Measurements from ENCODE around the gene PALB2. TPM values are rescaled to one million over a fixed set of nuclear protein-coding genes. Genes with fewer than 3 reads are reported as not detected.
A peak's percentile ranks its signal among the peaks of the same experiment; 100 is the strongest.

PALB2 gene
- total and polyA plus RNA-seq, 2 experiments from 2014 or later, result 4.5 to 6.6 TPM

DNA sequence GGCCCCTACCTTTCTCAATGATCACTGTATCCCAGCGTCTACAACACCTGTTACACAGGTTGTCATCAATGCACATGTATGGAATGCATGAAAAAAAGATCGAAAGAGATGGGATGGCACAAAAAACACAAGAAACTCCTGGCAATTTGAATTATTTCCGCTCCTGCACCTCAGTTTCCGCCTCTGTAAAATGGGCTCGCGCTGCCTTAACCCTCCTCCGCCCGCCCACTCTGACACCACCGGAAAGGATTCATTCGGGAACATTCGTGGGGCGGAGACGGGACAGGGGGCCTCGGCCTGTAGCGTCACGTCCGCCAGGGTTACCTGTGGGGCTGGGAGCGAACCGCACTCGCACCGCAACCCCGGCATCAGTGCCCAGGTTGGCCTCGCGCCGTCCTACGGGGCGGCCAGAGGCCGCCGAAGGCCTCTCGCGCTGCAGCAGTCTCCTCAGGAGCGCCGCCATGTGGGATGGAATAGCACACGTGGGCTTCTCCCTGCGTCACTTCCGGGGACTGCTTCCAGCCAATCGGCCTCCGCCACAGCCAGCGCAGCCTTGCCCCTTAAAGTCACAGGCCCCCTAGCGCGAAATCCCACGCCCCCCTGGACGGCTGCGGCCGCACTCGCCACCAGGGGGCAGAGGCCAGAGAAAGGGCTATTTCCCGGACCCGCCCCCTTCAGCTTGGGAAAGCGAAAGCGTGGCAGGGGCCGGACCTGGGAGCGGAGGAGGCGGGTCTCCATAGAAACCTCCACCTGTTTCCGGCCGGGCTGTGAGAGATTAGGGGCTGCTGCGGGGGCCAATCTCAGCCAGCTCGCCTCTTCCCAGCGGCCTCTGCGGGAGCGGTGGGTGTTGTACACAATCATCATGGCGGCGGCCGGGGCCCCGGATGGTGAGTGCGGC, 84.0 kb downstream of the PALB2 start, which contains the start of the genes EARS2 and UBFD1:
TSS of gene EARS2 (minus strand) at position 470 of the 898 bp plus-strand sequence. CDS start at position 463, 7 bp downstream.
TSS of gene UBFD1 (plus strand) at position 847 of the 898 bp plus-strand sequence. CDS start at position 863, 16 bp downstream.
- Histone ChIP-seq H3K79me2 (peaks cover 49% of the 10 kb centered on the region), H3K4me1 (ENCODE audit: insufficient read depth) (peaks cover 20% of the 10 kb centered on the region), H2AFZ (peak within 1 kb of the TSS; percentile 65), H3K36me3 (replicated peaks; ENCODE audit: insufficient read depth, low read depth) (no peaks in the 10 kb centered on the region), H3K4me2 (peak within 1 kb of the TSS; percentile 97), H3K9me2 (replicated peaks; ENCODE audit: insufficient read depth) (no peaks in the 10 kb centered on the region), H3K27me3 (no peaks in the 10 kb centered on the region), H4K20me1 (ENCODE audit: insufficient read depth, poor library complexity, severe bottlenecking) (peaks cover 4% of the 10 kb centered on the region), H3K4me3 (peak within 1 kb of the TSS; percentile 59), H3K27ac (peak within 1 kb of the TSS; percentile 86), H3K9me3 (ENCODE audit: low read depth) (no peaks in the 10 kb centered on the region)
- no peak for TF ChIP-seq EZH2phosphoT487 (IDR thresholded peaks at IDR 0.05; ENCODE audit: low read depth, severe bottlenecking, unreplicated experiment)
- TF ChIP-seq CTCF (IDR thresholded peaks at IDR 0.05; ENCODE audit: poor library complexity), result peak; percentile 99
- WGBS (ENCODE audit: low lambda C conversion rate, missing lambda C conversion rate), result 3% methylated on average over 58 of the region's 65 CpGs
- DNase-seq (ENCODE audit: low spot score), result peak; percentile 99

- DNase-seq (ENCODE audit: low spot score), result no peak
- no peaks in the 10 kb centered on the region for H4K20me1 ChIP-seq (ENCODE audit: insufficient read depth, poor library complexity, severe bottlenecking)
- no peaks in the 10 kb centered on the region for H3K9me3 ChIP-seq (ENCODE audit: low read depth)
- no peaks in the 10 kb centered on the region for H3K36me3 ChIP-seq (replicated peaks; ENCODE audit: insufficient read depth, low read depth)
- no peak overlapping the region for H3K4me3 ChIP-seq
- TF ChIP-seq CTCF (IDR thresholded peaks at IDR 0.05; ENCODE audit: poor library complexity) (no peak), EZH2 (IDR thresholded peaks at IDR 0.05; ENCODE audit: borderline replicate concordance) (no peak), EZH2phosphoT487 (IDR thresholded peaks at IDR 0.05; ENCODE audit: low read depth, severe bottlenecking, unreplicated experiment) (no peak)
- no peaks in the 10 kb centered on the region for H3K9me2 ChIP-seq (replicated peaks; ENCODE audit: insufficient read depth)
- H3K4me1 ChIP-seq (ENCODE audit: insufficient read depth), result peaks cover 20% of the 10 kb centered on the region
- no peak overlapping the region for H2AFZ ChIP-seq
- WGBS (ENCODE audit: low lambda C conversion rate, missing lambda C conversion rate), result 94% methylated on average over 3 of the region's 3 CpGs
- no peak overlapping the region for H3K27ac ChIP-seq
- H3K79me2 ChIP-seq, result peaks cover 28% of the 10 kb centered on the region
- no peak overlapping the region for H3K4me2 ChIP-seq
- no peaks in the 10 kb centered on the region for H3K27me3 ChIP-seq
These were observed 86.6 kb downstream of the PALB2 start for GRCh38 chr16:23554536-23554935.

Other genes with a start within 250 kb of the PALB2 start
- 11.8 and 15.4 TPM in 2 replicates for gene COG7, start 188.1 kb downstream of the PALB2 start, total RNA-seq
- 13.5 and 14.7 TPM in 2 replicates for gene COG7, start 188.1 kb downstream of the PALB2 start, polyA plus RNA-seq
- gene GGA2, start 130.8 kb downstream of the PALB2 start, total RNA-seq, result 42.4 and 56.4 TPM in 2 replicates
- gene GGA2, start 130.8 kb downstream of the PALB2 start, polyA plus RNA-seq, result 73.1 and 76.6 TPM in 2 replicates
- 19.0 and 26.5 TPM in 2 replicates for gene EARS2, start 84.0 kb downstream of the PALB2 start, total RNA-seq
- 23.1 and 25.2 TPM in 2 replicates for gene EARS2, start 84.0 kb downstream of the PALB2 start, polyA plus RNA-seq
- 107 TPM in 2 replicates for gene UBFD1, start 83.6 kb downstream of the PALB2 start, total RNA-seq
- 44.5 and 48.6 TPM in 2 replicates for gene UBFD1, start 83.6 kb downstream of the PALB2 start, polyA plus RNA-seq
- gene NDUFAB1, start 45.0 kb downstream of the PALB2 start, total RNA-seq, result 119 and 135 TPM in 2 replicates
- gene NDUFAB1, start 45.0 kb downstream of the PALB2 start, polyA plus RNA-seq, result 218 and 243 TPM in 2 replicates
- gene DCTN5, start 156 bp upstream of the PALB2 start, total RNA-seq, result 24.0 and 31.7 TPM in 2 replicates
- 9.8 and 23.3 TPM in 2 replicates for gene DCTN5, start 156 bp upstream of the PALB2 start, polyA plus RNA-seq
- 3.2 and 5.0 TPM in 2 replicates for gene PLK1, start 37.6 kb upstream of the PALB2 start, total RNA-seq
- gene PLK1, start 37.6 kb upstream of the PALB2 start, polyA plus RNA-seq, result 13.6 and 17.8 TPM in 2 replicates
- 0.60 and 0.97 TPM in 2 replicates for gene ERN2, start 71.9 kb upstream of the PALB2 start, total RNA-seq
- 0.22 and 0.46 TPM in 2 replicates for gene ERN2, start 71.9 kb upstream of the PALB2 start, polyA plus RNA-seq
- gene CHP2, start 113.7 kb upstream of the PALB2 start, total RNA-seq, result 1.6 and 2.0 TPM in 2 replicates
- 1.4 and 3.3 TPM in 2 replicates for gene CHP2, start 113.7 kb upstream of the PALB2 start, polyA plus RNA-seq
- gene PRKCB, start 194.7 kb upstream of the PALB2 start, total RNA-seq, result 0.40 and 0.70 TPM in 2 replicates
- gene PRKCB, start 194.7 kb upstream of the PALB2 start, polyA plus RNA-seq, result 0.74 and 0.92 TPM in 2 replicates